ENCODE data around the gene TSHZ2.

- TF ChIP-seq EZH2 (IDR thresholded peaks at IDR 0.05; ENCODE audit: borderline replicate concordance) (no peak), CTCF (IDR thresholded peaks at IDR 0.05; ENCODE audit: poor library complexity) (no peak)
Observed at GRCh38 chr20:52964131-52964530, 8.0 kb upstream of the TSHZ2 start.
